HG02938 (cell line): Measurements from ENCODE around the gene FKBP1A.
A peak's percentile ranks its signal among the peaks of the same experiment; 100 is the strongest.

Source experiments
- ATAC-seq: cut with Tn5 transposase; IDR thresholded peaks from one replicate; pipeline ENCODE4 v1.9.1; 2021; ENCODE audit warnings: mild to moderate bottlenecking, moderate library complexity; ENCODE audit not compliant: unreplicated experiment

FKBP1A gene

DNA sequence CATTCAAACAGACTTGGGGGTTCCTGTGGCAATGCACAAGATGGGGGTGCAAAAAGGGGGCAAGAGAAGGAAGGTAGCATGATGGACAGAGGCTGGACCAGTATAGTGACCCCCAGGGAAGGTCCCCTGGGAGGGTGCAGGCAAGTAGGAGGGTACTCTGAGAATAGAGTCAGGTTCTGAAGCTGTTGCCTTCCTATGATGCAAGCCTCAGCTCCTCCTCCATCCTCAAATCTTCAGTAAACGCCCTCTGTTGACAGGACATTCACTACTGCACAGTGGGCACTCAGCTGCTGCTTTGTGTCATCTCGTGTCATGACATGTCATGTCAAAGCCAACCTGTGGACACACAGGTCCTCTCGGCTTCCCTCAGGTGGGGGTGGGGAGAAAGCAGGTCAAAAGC, 58.1 kb downstream of the FKBP1A start:
- no peak for ATAC-seq

DNA sequence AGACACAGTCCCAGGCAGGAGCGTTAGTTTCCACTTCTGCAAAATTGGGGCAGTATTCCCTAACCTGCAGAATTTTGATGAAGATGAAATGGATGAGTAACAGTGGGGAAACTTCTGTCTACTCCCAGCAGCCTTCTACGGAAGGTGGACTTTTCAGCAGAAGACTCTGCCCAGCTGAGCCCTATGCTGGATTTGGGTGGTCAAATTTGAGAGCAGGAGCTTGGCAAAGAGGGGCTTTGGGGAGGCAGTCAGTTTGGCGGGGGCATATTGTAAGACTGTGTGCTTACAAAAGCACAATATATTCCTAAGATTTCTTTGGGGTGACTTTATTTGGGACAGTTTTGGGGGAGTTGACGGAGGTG, 58.5 kb downstream of the FKBP1A start:
- no peak for ATAC-seq

DNA sequence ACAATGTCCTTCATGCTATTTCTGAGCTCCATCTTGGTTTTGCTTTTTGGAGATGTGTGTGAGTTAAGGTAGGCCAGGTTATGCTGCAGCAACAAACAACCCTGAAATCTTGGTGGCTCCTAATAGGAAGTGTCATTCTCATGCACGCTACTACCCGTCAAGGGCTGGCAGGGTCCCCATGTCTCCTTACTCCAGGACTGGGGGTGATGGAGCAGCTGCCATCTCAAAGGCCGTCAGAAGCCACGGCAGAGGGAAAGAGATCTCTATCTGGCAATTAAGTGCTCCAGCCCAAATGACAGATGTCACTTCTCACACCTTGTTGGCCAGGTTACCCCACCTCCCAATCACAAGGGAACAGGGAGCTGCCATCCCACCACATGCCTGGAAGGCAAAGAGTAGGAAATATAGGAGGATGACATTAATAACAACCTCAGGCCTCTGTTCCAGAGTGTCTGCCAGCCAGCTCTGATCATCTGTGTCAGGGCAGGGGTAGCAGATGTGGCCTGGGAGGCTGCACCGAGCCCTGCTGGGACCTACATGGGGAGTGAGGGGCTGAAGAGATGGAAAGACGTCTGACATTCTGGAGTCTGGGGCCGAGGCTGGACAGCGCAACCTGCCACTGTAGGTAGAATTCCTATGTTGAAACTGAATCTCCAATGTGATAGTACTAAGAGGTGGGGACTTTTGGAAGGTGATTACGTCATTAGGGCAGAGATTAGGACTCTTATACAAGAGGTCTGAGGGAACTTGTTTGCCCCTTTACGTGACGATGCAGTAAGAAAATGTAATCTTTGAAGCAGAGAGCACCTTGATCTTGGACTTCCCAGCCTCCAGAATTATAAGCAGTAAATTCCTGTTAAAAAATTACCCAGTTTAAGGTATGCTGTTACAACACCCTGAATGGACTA, 59.1 kb downstream of the FKBP1A start:
- no peak for ATAC-seq

- ATAC-seq, result no peak
Observed at GRCh38 chr20:1332749-1333300, 60.0 kb downstream of the FKBP1A start.

DNA sequence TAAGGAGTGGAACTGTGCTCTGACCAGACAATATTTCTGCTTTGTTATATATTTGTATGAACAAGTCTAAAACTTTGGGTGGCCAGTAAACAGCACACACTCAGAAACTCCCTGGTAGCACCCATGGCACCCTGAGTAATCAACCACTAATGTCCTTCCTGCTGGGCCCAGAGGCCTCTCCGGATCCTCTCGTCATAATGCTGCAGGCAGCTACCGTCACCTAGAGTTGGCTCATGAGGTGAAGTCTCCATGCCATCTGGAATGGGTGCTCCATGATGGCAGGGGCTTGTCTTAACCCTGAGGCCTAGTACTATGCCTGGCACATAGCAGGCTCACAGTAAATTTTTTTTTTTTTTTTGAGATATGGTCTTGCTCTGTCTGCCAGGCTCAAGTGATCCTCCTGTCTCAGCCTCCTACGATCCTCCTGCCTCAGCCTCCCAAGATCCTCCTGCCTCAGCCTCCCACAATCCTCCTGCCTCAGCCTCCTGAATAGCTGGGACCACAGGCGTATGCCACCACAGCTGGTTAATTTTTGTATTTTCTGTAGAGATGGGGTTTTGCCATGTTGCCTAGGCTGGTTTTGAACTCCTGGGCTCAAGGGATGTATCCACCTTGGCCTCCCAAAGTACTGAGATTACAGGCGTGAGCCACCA, 60.9 kb downstream of the FKBP1A start:
- no peak for ATAC-seq

DNA sequence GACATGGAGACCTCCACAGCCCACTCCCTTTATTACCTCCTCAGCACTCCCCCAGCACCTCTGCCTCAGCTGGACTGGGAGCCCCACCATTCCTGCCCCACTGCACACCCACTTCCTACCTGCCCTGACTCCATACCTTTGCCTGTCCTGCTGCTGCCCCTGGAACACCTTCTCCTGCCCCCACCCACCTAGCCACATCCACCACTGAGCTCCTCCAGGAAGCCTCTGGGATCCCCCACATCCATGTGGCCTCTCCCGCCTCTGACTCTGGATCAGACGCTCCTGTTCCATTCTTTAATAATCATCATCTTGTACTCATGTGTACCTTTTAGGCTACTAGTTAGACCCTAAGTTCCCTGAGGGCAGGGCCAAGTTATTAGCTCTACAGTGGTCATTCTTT, 61.8 kb downstream of the FKBP1A start:
- ATAC-seq, result no peak

DNA sequence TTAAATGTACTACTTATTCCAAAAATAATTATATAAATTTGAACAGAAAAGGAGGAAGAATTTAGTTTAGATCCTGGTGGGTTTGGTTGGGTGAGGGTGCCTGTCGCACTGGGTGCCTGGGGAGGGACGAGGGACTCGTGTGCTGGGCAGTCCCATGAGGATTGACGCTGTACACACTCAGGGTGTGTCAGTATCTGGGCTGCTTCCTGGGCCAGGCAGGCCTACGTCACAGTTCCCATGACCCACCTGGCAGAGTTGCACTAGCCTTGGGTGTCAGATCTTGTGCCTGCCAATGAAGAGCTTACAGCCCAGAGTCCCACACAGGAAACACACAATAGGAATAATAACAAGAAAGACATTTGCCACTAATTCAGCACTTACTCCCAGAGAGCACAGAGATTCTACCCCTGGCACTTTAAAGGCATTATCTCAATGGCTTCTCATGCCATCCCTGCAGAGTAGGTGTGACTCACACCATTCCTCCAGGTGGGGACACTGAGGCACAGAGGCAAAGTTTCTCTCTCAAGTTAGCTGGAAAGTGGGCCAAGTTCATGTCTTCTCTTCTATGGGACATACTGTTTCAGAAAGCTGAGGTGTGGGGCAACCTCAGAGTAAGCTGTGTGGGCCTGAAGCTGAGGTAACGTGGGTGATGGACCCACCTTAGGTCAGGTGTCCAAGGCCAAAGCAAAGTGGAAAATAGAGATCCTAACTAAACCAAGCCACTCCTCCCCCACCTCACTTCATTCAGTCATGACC, 62.6 kb downstream of the FKBP1A start:
- no peak for ATAC-seq

DNA sequence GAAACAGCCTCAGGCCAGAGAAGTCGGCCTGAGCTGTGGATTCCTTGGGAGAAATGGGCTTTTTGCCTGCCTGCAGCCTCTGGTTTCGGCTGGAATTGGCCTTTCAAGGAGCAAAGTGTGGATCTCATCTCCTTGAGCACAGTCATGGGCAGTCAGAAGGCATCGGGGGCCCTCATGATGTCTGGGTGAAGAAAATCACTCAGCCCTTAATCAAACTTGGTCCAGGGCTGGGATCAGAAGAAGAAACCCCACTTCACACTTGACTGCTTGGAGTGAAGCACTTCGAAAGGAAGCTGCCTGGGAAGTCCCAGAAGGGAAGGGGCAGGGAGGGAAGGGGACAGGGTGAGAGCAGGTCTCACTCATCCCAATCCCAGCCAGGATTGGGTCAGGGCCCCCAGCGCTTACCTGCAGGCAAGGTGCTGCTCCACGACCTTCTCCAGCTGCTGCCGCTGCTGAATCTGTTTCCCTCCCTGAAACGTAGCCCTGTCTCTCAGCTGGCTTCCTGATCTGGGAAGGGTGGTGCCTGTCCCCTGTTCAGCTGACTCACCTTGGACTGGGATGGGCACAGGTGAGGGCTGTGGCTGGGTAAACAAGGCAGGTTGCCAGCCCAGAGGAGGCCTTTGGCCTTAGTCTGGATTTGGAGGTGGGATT, 64.0 kb downstream of the FKBP1A start, which contains the start of gene SDCBP2:
TSS of gene SDCBP2 (minus strand) at position 460 of the 651 bp plus-strand sequence. CDS start 8,723 bp downstream, outside the sequence.
- no peak for ATAC-seq

DNA sequence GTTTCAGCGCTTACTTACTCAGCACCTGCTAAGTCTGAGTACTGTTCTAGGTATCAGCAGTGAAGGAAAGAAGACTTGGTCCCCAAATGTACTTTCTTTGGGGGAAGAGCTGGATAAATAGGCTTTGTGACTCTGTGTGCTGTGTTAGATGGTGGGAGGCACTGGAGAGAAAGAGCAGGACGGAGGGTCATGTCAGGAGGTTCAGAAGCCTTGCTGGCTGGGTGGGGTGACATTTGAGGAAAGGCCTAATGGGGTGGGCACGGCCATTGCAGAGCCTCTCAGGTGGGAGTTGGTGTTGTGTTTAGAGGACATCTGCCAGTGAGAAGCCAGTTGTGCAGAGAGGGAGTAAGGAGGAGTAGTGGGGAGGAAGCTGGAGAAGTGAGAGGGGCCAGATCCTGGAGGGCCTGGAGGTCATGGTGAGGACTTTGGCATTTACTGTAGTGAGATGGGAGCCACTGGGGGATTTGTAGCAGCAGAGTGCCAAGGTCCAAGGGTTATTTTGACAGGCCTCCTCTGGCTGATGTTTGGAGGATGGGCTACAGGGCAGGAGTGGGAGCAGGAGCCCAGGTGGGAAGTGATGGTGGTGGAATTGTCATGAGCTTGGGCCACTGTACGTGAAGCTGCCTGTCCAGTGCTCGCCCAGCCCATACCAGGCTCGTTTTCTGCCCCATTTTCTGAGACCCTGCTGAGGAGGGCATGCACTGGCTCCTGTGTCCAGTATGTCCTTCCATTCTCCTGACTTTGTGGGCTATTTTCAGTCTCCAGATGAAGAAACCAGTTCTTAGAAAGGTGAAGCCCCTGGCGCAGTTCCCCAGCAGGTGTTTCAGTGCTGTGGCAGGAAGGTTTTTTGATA, 64.8 kb downstream of the FKBP1A start:
- no peak for ATAC-seq

GRCh38 chr20:1327241-1327653, 65.6 kb downstream of the FKBP1A start:
- ATAC-seq, result no peak

DNA sequence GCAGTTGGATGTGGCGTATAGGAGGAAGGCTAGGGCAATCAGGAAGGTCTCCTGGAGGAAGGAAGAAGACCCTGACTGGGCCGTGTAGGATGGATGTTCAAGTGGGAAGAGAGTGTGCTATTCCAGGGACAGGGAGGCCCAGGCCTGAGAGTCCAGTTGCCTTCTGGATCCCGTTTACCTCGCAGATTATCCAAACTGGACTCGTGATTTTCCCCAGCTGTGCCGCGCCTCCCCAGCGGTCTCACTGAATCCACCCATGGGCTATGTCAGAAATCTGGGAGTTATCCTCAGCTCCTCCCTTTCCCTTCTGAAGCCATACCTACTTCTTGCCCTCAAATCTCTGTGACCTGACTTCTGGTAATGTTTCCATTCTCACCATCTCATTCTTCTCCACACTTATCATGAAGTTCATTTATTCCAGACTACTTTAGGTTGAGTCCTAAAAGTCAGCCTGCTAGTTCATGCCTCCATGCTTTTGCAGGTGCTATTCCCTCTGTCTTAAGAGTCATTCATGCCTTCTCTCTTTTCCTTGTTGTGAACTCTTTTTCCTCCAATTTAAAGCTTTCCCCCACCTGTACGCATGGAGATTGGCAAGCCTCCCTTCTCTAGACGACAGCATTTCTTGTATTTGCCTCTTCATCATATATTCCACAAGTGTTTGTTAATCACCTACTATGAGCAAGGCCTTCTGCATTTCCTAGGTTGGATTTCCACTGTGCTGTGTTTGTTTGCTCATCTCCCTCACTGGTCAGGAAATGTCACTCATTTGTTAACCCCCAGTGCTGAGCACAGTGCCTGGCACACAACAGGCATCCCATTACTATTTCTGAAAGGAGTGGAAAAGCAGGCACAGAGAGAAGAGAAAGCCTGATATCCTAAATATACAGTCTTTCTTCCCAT, 66.6 kb downstream of the FKBP1A start:
- no peak for ATAC-seq

- peak; percentile 83 for ATAC-seq
Observed at GRCh38 chr20:1325173-1326030, 67.5 kb downstream of the FKBP1A start.

- no peak for ATAC-seq
Observed at GRCh38 chr20:1324598-1325172, 68.2 kb downstream of the FKBP1A start.

- ATAC-seq, result no peak
Observed at GRCh38 chr20:1323830-1324597, 68.8 kb downstream of the FKBP1A start.

GRCh38 chr20:1323256-1323655, 69.6 kb downstream of the FKBP1A start:
- no peak for ATAC-seq

DNA sequence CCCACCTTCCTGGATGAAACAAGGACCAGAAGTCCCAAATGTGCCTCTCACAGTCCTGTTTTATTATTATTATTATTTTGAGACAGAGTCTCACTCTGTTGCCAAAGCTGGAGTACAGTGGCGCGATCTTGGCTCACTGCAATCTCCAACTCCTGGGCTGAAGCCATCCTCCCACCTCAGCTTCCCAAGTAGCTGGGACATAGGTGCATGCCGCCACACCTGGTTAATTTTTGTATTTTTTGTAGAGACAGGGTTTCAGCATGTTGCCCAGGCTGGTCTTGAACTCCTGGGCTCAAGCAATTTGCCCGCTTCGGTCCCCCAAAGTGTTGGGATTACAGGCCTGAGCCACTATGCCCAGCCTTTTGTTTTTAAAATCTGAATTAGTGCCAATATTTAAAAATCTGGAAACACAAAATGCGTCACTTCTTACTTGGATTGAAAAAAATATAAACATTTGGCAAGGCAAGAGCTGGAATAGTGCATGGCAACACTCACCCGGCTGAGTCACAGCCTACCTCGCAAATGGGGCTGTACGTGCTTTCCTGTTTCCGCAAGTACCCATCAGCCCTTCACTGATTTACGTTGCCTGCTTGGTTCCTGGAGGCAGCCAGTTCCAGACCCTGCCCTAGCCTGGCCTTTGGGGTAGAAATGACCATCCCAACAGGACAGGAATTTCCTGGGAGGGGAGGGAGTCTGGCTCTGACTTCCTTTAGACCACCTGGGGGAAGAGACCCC, 70.2 kb downstream of the FKBP1A start:
- no peak for ATAC-seq
